Activated T-helper 17 cell treated with anti-CD3 and anti-CD28 coated beads, Interleukin-2, amount 50 U/mL, for 72 hours (primary cell): ENCODE data around the gene PALD1. TPM values are rescaled to one million over a fixed set of nuclear protein-coding genes. Genes with fewer than 3 reads are reported as not detected.

Experiments used
- ATAC-seq: fragments of 150-1000 bp; cut with Tn5 transposase; replicated peaks from 2 replicates; pipeline ENCODE4 v1.10.0; 2021; ENCODE audit warnings: mild to moderate bottlenecking, moderate library complexity
- H3K27ac Mint-ChIP-seq: one replicate; pipeline ENCODE4 v1.8.0; 2022; ENCODE audit warnings: mixed read lengths
- H3K27me3 Mint-ChIP-seq: one replicate; pipeline ENCODE4 v1.8.0; 2022; ENCODE audit warnings: mixed read lengths
- H3K36me3 Mint-ChIP-seq: one replicate; pipeline ENCODE4 v1.8.0; 2022; ENCODE audit warnings: low read depth, mild to moderate bottlenecking, mixed read lengths
- H3K4me1 Mint-ChIP-seq: one replicate; pipeline ENCODE4 v1.8.0; 2022; ENCODE audit warnings: mixed read lengths
- H3K4me3 Mint-ChIP-seq: one replicate; pipeline ENCODE4 v1.8.0; 2022; ENCODE audit warnings: mild to moderate bottlenecking, mixed read lengths
- H3K9me3 Mint-ChIP-seq: one replicate; pipeline ENCODE4 v1.8.0; 2022; ENCODE audit warnings: mixed read lengths
- total RNA-seq, 2 donors: library from RNA; stranded (reverse); gene quantifications; one replicate each; pipeline ENCODE4 v1.2.3, GENCODE V29; 2022

PALD1 gene
- total RNA-seq, 2 donors from 2014 or later = 0.17 to 1.4 TPM

- no peak overlapping the region for H3K27ac Mint-ChIP-seq
- no peak overlapping the region for H3K4me3 Mint-ChIP-seq
- H3K4me1 Mint-ChIP-seq = peaks cover 4% of the 10 kb centered on the region
- H3K9me3 Mint-ChIP-seq = no peaks in the 10 kb centered on the region
- peak; percentile 56 for ATAC-seq
- H3K27me3 Mint-ChIP-seq = no peaks in the 10 kb centered on the region
- H3K36me3 Mint-ChIP-seq = no peaks in the 10 kb centered on the region
Measured at GRCh38 chr10:70564901-70565351, 86.4 kb downstream of the PALD1 start.

- Mint-ChIP-seq H3K9me3 (no peaks in the 10 kb centered on the region), H3K4me1 (peaks cover 4% of the 10 kb centered on the region), H3K4me3 (no peak overlapping the region), H3K27me3 (no peaks in the 10 kb centered on the region), H3K36me3 (no peaks in the 10 kb centered on the region), H3K27ac (no peak overlapping the region)
- no peak for ATAC-seq
Measured at GRCh38 chr10:70565556-70566514, 87.3 kb downstream of the PALD1 start.

GRCh38 chr10:70566515-70567290 lies 88.1 kb downstream of the PALD1 start:
- ATAC-seq = no peak
- H3K9me3 Mint-ChIP-seq = no peaks in the 10 kb centered on the region
- no peak overlapping the region for H3K4me3 Mint-ChIP-seq
- H3K4me1 Mint-ChIP-seq = peaks cover 4% of the 10 kb centered on the region
- H3K36me3 Mint-ChIP-seq = no peaks in the 10 kb centered on the region
- no peak overlapping the region for H3K27ac Mint-ChIP-seq
- H3K27me3 Mint-ChIP-seq = no peaks in the 10 kb centered on the region

GRCh38 chr10:70567603-70568002 lies 89.0 kb downstream of the PALD1 start:
- Mint-ChIP-seq H3K27ac (no peak overlapping the region), H3K27me3 (no peaks in the 10 kb centered on the region), H3K9me3 (no peaks in the 10 kb centered on the region), H3K4me3 (no peak overlapping the region), H3K36me3 (no peaks in the 10 kb centered on the region), H3K4me1 (peaks cover 4% of the 10 kb centered on the region)
- ATAC-seq = no peak

- no peaks in the 10 kb centered on the region for H3K9me3 Mint-ChIP-seq
- no peak for ATAC-seq
- no peak overlapping the region for H3K27ac Mint-ChIP-seq
- no peaks in the 10 kb centered on the region for H3K36me3 Mint-ChIP-seq
- H3K4me1 Mint-ChIP-seq = peaks cover 4% of the 10 kb centered on the region
- H3K4me3 Mint-ChIP-seq = no peak overlapping the region
- H3K27me3 Mint-ChIP-seq = no peaks in the 10 kb centered on the region
Measured at GRCh38 chr10:70568113-70568512, 89.5 kb downstream of the PALD1 start.

- no peak overlapping the region for H3K4me3 Mint-ChIP-seq
- no peak for ATAC-seq
- H3K36me3 Mint-ChIP-seq = no peaks in the 10 kb centered on the region
- no peaks in the 10 kb centered on the region for H3K4me1 Mint-ChIP-seq
- H3K9me3 Mint-ChIP-seq = no peaks in the 10 kb centered on the region
- no peaks in the 10 kb centered on the region for H3K27me3 Mint-ChIP-seq
- no peak overlapping the region for H3K27ac Mint-ChIP-seq
Measured at GRCh38 chr10:70568781-70569495, 90.4 kb downstream of the PALD1 start.

- Mint-ChIP-seq H3K4me3 (no peak overlapping the region), H3K4me1 (no peaks in the 10 kb centered on the region), H3K36me3 (no peaks in the 10 kb centered on the region), H3K27me3 (no peaks in the 10 kb centered on the region), H3K27ac (no peak overlapping the region), H3K9me3 (no peaks in the 10 kb centered on the region)
- ATAC-seq = no peak
Measured at GRCh38 chr10:70571236-70571635, 92.7 kb downstream of the PALD1 start.

- Mint-ChIP-seq H3K9me3 (no peaks in the 10 kb centered on the region), H3K27ac (no peak overlapping the region), H3K27me3 (no peaks in the 10 kb centered on the region), H3K4me3 (no peak overlapping the region), H3K4me1 (peaks cover 5% of the 10 kb centered on the region), H3K36me3 (no peaks in the 10 kb centered on the region)
- ATAC-seq = no peak
Measured at GRCh38 chr10:70571636-70572439, 93.3 kb downstream of the PALD1 start.

GRCh38 chr10:70573599-70574506 lies 95.3 kb downstream of the PALD1 start:
- Mint-ChIP-seq H3K4me1 (peaks cover 25% of the 10 kb centered on the region), H3K27ac (no peak overlapping the region), H3K36me3 (no peaks in the 10 kb centered on the region), H3K4me3 (no peak overlapping the region), H3K27me3 (no peaks in the 10 kb centered on the region), H3K9me3 (no peaks in the 10 kb centered on the region)
- ATAC-seq = no peak

- H3K4me1 Mint-ChIP-seq = peaks cover 39% of the 10 kb centered on the region
- no peaks in the 10 kb centered on the region for H3K27me3 Mint-ChIP-seq
- no peak overlapping the region for H3K4me3 Mint-ChIP-seq
- H3K36me3 Mint-ChIP-seq = no peaks in the 10 kb centered on the region
- ATAC-seq = no peak
- no peak overlapping the region for H3K27ac Mint-ChIP-seq
- no peaks in the 10 kb centered on the region for H3K9me3 Mint-ChIP-seq
Measured at GRCh38 chr10:70575486-70575873, 96.9 kb downstream of the PALD1 start.

GRCh38 chr10:70575874-70576802 lies 97.6 kb downstream of the PALD1 start:
- Mint-ChIP-seq H3K4me1 (peaks cover 39% of the 10 kb centered on the region), H3K27me3 (no peaks in the 10 kb centered on the region), H3K36me3 (no peaks in the 10 kb centered on the region), H3K4me3 (peak overlapping the region; percentile 62), H3K9me3 (no peaks in the 10 kb centered on the region), H3K27ac (peak overlapping the region; percentile 76)
- peak; percentile 12 for ATAC-seq

GRCh38 chr10:70576803-70577517 lies 98.4 kb downstream of the PALD1 start:
- Mint-ChIP-seq H3K27ac (peak overlapping the region; percentile 76), H3K9me3 (no peaks in the 10 kb centered on the region), H3K27me3 (no peaks in the 10 kb centered on the region), H3K4me3 (peak overlapping the region; percentile 62), H3K36me3 (no peaks in the 10 kb centered on the region), H3K4me1 (peaks cover 39% of the 10 kb centered on the region)
- no peak for ATAC-seq
